HCT116 (cell line): ENCODE results near the gene GBF1. TPM values are rescaled to one million over a fixed set of nuclear protein-coding genes. Genes with fewer than 3 reads are reported as not detected.

ENCODE experiments used
- ATAC-seq: fragments of 200-7000 bp; cut with Tn5 transposase; 2 replicates; pipeline ENCODE4 v1.9.1; 2020; ENCODE audit warnings: mild to moderate bottlenecking, moderate library complexity
- BruUV-seq: library from RNA; stranded (reverse); fragments of 400-500 nt; replicated peaks from 2 replicates; lab custom pipeline; 2021; lab: Mats Ljungman, UMichigan
- CTCF ChIA-PET: fragments of 300-600 bp; sonication (Branson Sonifier 250); formaldehyde crosslinking; loops from one replicate; lab custom pipeline; 2021; ENCODE audit warnings: antibody characterized with exemption; lab: Charles Lee
- POLR2A ChIA-PET: fragments of 300-600, 350-600 bp; sonication (Branson Sonifier 250); formaldehyde crosslinking; loops from one replicate; lab custom pipeline; 2021; ENCODE audit warnings: antibody characterized with exemption; lab: Charles Lee
- RAD21 ChIA-PET, 2 experiments: fragments of 300-600 bp; sonication (Branson Sonifier 250); formaldehyde crosslinking; loops; one replicate each; lab custom pipeline; 2023; ENCODE audit warnings: low total read pairs in 2 of 2; ENCODE audit not compliant: uncharacterized antibody in 2 of 2, unreplicated experiment in 2 of 2, low non-redundant PET in 1 of 2; lab: Charles Lee
- DNase-seq: peaks from one replicate; pipeline ENCODE4 v3.0.0-alpha.2; 2010; ENCODE audit warnings: low read depth, low spot score
- H2AFZ ChIP-seq: fragments of 200-600 bp; shearing (Covaris generic), sonication (generic); 2 replicates; pipeline ENCODE4 v1.6.1; 2017; ENCODE audit warnings: low read depth, mixed run types, mixed read lengths, antibody characterized with exemption, low read length; ENCODE audit not compliant: poor library complexity, severe bottlenecking
- H3K27ac ChIP-seq: 2 replicates; pipeline ENCODE4 v1.5.1; 2012; ENCODE audit warnings: low read depth, low read length
- H3K27me3 ChIP-seq: fragments of 200-600 bp; sonication (generic); 2 replicates; pipeline ENCODE4 v1.6.1; 2016; ENCODE audit warnings: mixed run types, low read length, mixed read lengths; ENCODE audit not compliant: insufficient read depth
- H3K36me3 ChIP-seq, 2 experiments: fragments of 200-500 bp in 1 of 2; fragments of 200-600 bp in 1 of 2; sonication (Bioruptor generic) in 1 of 2; sonication (generic) in 1 of 2; 2 replicates each; pipeline versions ENCODE4 v1.5.1 to v1.6.1; 2014 to 2016; ENCODE audit warnings: low read length in 2 of 2, inconsistent platforms in 1 of 2, mixed read lengths in 1 of 2, mixed run types in 1 of 2; ENCODE audit not compliant: insufficient read depth in 2 of 2, control insufficient read depth in 1 of 2
- H3K4me1 ChIP-seq, 2 experiments: fragments of 200-600 bp in 1 of 2; sonication (generic) in 1 of 2; 2 replicates each; pipeline versions ENCODE4 v1.5.1 to v1.6.1; 2012 to 2017; ENCODE audit warnings: low read length in 2 of 2, inconsistent platforms in 1 of 2, mild to moderate bottlenecking in 1 of 2, mixed read lengths in 1 of 2, mixed run types in 1 of 2, moderate library complexity in 1 of 2; ENCODE audit not compliant: insufficient read depth in 2 of 2, control insufficient read depth in 1 of 2
- H3K4me2 ChIP-seq: fragments of 200-600 bp; sonication (generic); 2 replicates; pipeline ENCODE4 v1.6.1; 2017; ENCODE audit warnings: mixed run types, low read length, mixed read lengths
- H3K4me3 ChIP-seq, 2 experiments: fragments of 200-600 bp in 1 of 2; sonication (generic) in 1 of 2; replicated peaks in 1 of 2; 2 replicates each; pipeline ENCODE4 v1.5.1; 2011 to 2016; ENCODE audit warnings: low read length in 2 of 2, control low read depth in 1 of 2, low read depth in 1 of 2, mild to moderate bottlenecking in 1 of 2, mixed read lengths in 1 of 2, mixed run types in 1 of 2
- H3K79me2 ChIP-seq: fragments of 200-600 bp; sonication (generic); 2 replicates; pipeline ENCODE4 v1.6.1; 2017; ENCODE audit warnings: mild to moderate bottlenecking, mixed run types, low read length, moderate library complexity, mixed read lengths; ENCODE audit not compliant: insufficient read depth
- H3K9ac ChIP-seq: fragments of 200-600 bp; sonication (generic); 2 replicates; pipeline ENCODE4 v1.6.1; 2016; ENCODE audit warnings: low read length, mixed read lengths
- H3K9me2 ChIP-seq: fragments of 200-600 bp; sonication (generic), shearing (Covaris generic); 2 replicates; pipeline ENCODE4 v1.6.1; 2017; ENCODE audit warnings: mixed run types, mild to moderate bottlenecking, moderate library complexity; ENCODE audit not compliant: insufficient read depth
- H3K9me3 ChIP-seq, 2 experiments: fragments of 200-500 bp in 1 of 2; fragments of 200-600 bp in 1 of 2; sonication (Bioruptor generic) in 1 of 2; sonication (generic) in 1 of 2; 2 replicates each; pipeline ENCODE4 v1.6.1; 2014 to 2017; ENCODE audit warnings: low read length in 2 of 2, mixed read lengths in 2 of 2, inconsistent platforms in 1 of 2, low read depth in 1 of 2, mild to moderate bottlenecking in 1 of 2, mixed run types in 1 of 2, moderate library complexity in 1 of 2; ENCODE audit not compliant: control insufficient read depth in 1 of 2, insufficient read depth in 1 of 2
- H4K20me1 ChIP-seq: fragments of 200-600 bp; sonication (generic), shearing (Covaris generic); 2 replicates; pipeline ENCODE4 v1.6.1; 2017; ENCODE audit warnings: mixed run types, mild to moderate bottlenecking, moderate library complexity; ENCODE audit not compliant: insufficient read depth
- CBX3 ChIP-seq: IDR thresholded peaks from 2 replicates; pipeline ENCODE4 v1.6.1; 2012; ENCODE audit warnings: low read depth
- CEBPB ChIP-seq: IDR thresholded peaks from 2 replicates; pipeline ENCODE4 v1.6.1; 2012; ENCODE audit warnings: low read depth
- CTCF ChIP-seq, 3 experiments: fragments of 200-600 bp in 1 of 3; sonication (generic) in 1 of 3; IDR thresholded peaks in 2 of 3; conservative IDR thresholded peaks in 1 of 3; 2 replicates each; pipeline ENCODE4 v1.5.1; 2012 to 2017; ENCODE audit warnings: low read depth in 2 of 3, low read length in 2 of 3, antibody characterized with exemption in 1 of 3, borderline replicate concordance in 1 of 3, control low read depth in 1 of 3, mild to moderate bottlenecking in 1 of 3, mixed read lengths in 1 of 3, mixed run types in 1 of 3, moderate library complexity in 1 of 3; ENCODE audit not compliant: insufficient read depth in 1 of 3
- ELF1 ChIP-seq: IDR thresholded peaks from 2 replicates; pipeline ENCODE4 v1.6.1; 2012; ENCODE audit warnings: low read depth, borderline replicate concordance
- EZH2 ChIP-seq: fragments of 200-600 bp; sonication (generic); IDR thresholded peaks from 2 replicates; pipeline ENCODE4 v1.6.1; 2017; ENCODE audit warnings: antibody characterized with exemption, mixed run types
- FOSL1 ChIP-seq: IDR thresholded peaks from 2 replicates; pipeline ENCODE4 v1.6.1; 2012; ENCODE audit warnings: low read depth
- POLR2A ChIP-seq: IDR thresholded peaks from 2 replicates; pipeline ENCODE4 v1.7.0; 2011; ENCODE audit warnings: borderline replicate concordance; ENCODE audit not compliant: insufficient read depth, insufficient read length; ENCODE audit errors: extremely low read depth
- POLR2AphosphoS5 ChIP-seq: IDR thresholded peaks from 2 replicates; pipeline ENCODE4 v1.6.1; 2011; ENCODE audit warnings: mild to moderate bottlenecking, low read depth, low read length, moderate library complexity
- RAD21 ChIP-seq: IDR thresholded peaks from 2 replicates; pipeline ENCODE4 v1.6.1; 2012; ENCODE audit warnings: low read depth, mild to moderate bottlenecking
- SIN3A ChIP-seq: IDR thresholded peaks from 2 replicates; pipeline ENCODE4 v1.6.1; 2012; ENCODE audit warnings: low read depth
- SP1 ChIP-seq: IDR thresholded peaks from 2 replicates; pipeline ENCODE4 v1.6.1; 2012; ENCODE audit warnings: low read depth
- SRF ChIP-seq: IDR thresholded peaks from 2 replicates; pipeline ENCODE4 v1.6.1; 2012; ENCODE audit warnings: low read depth
- TCF7L2 ChIP-seq: IDR thresholded peaks from 2 replicates; pipeline ENCODE4 v1.7.0; 2011; ENCODE audit warnings: borderline replicate concordance, inconsistent platforms; ENCODE audit not compliant: insufficient read depth, insufficient read length; ENCODE audit errors: extremely low read depth
- YY1 ChIP-seq: IDR thresholded peaks from 2 replicates; pipeline ENCODE4 v1.6.1; 2011; ENCODE audit warnings: low read length, low read depth, moderate library complexity, mild to moderate bottlenecking; ENCODE audit not compliant: insufficient replicate concordance; ENCODE audit errors: extremely low read depth
- ZFX ChIP-seq: fragments of 450-650 bp; IDR thresholded peaks from 2 replicates; pipeline ENCODE4 v1.6.1; 2017
- ZNF274 ChIP-seq: fragments of 200-500 bp; sonication (Bioruptor generic); IDR thresholded peaks from 2 replicates; pipeline ENCODE4 v1.6.1; 2014; ENCODE audit warnings: mild to moderate bottlenecking, low read depth, low read length, inconsistent platforms
- intact Hi-C: fragments of 100-400 bp; cut with micrococcal nuclease; formaldehyde crosslinking; loops from 2 replicates; pipeline ENCODE4 v1.10.0; 2022
- total RNA-seq: library from RNA; stranded (reverse); gene quantifications from one replicate; pipeline ENCODE4 v1.2.1, GENCODE V29; 2021; ENCODE audit not compliant: unreplicated experiment
- TF ChIP-seq, protein P1 (sequence below): IDR thresholded peaks from 2 replicates; pipeline ENCODE4 v1.6.1; 2012; ENCODE audit warnings: low read depth

Gene GBF1
- total RNA-seq, 1 experiment from 2014 or later: 58.9 TPM

DNA sequence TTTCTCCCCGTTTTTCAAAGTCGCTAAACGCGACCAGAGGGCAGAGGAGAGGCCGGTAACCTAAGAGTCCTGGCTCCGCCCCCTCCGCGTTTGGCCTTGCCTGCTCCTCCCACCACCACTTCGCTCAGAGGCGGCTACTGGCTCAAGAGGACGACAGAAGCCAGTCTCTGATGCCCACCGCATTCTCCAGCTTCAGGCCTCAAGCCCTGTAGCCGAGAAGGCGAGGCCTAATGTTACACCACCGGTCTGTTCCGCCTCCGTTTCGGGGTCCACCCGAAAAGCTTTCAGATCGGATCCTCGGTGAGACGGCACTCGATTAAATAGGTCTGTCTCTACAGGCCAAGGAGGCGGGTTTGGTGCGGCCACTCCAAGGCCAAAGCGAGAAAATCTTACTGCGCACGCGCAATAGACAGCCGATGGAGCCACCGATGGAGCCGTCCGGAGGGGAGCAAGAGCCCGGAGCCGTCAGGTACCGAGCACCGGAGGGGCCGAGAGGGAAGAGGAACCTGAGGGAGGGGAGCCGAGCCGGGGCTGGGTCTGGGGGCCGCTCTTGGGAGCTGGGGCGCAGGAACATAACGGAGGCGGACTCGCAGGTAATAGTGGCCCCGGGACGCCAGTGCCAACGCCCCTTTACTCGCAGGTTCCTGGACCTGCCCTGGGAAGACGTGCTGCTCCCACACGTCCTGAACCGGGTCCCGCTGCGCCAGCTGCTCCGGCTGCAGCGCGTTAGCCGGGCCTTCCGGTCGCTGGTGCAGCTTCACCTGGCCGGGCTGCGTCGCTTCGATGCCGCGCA is 175.6 kb downstream of the GBF1 start, which contains the start of gene FBXL15:
Gene FBXL15 (plus strand): TSS at position 123 of the 793 bp plus-strand sequence. CDS start 294 bp downstream, at position 417.
- no TSS peak for BruUV-seq
- ATAC-seq (peak; percentile 71), DNase-seq (peak; percentile 99)
- Histone ChIP-seq H3K79me2 (peaks cover 11% of the 10 kb centered on the region), H3K27ac (peak within 1 kb of the TSS; percentile 77), H3K4me3 (peak within 1 kb of the TSS; percentile 87 to 94), H3K4me2 (peak within 1 kb of the TSS; percentile 93), H3K9me3 (no peaks in the 10 kb centered on the region), H3K9me2 (no peaks in the 10 kb centered on the region), H2AFZ (peak within 1 kb of the TSS; percentile 70), H3K9ac (peak within 1 kb of the TSS; percentile 87), H4K20me1 (no peaks in the 10 kb centered on the region), H3K36me3 (peaks cover 0 to 11% of the 10 kb centered on the region in 2 experiments; a peak in 1 of 4 replicates), H3K27me3 (no peaks in the 10 kb centered on the region), H3K4me1 (peaks cover 15 to 33% of the 10 kb centered on the region in 2 experiments; a peak in 3 of 4 replicates)
- ChIA-PET CTCF (interaction anchor here (1.0 to 4.7 kb wide), 16 partner anchors 11 to 818 kb away, joined by 3 to 98 read pairs (median 13); partner anchors contain the start of genes C10orf95, CUEDC2, ELOVL3 and NFKB2), POLR2A (interaction anchor here (1.0 to 4.2 kb wide), 14 partner anchors 10 to 251 kb away, joined by 3 to 47 read pairs (median 6); partner anchors contain the start of genes C10orf95, CUEDC2 and NFKB2), RAD21 (interaction anchor here (1.0 to 1.8 kb wide), 4 partner anchors 11 to 191 kb away, joined by 3 to 7 read pairs (median 6); partner anchors contain the start of genes ACTR1A (in 1 of the 2), CUEDC2 (in 1 of the 2) and NFKB2 (in 1 of the 2))
- TF ChIP-seq SIN3A (no peak), CTCF (IDR thresholded peaks at IDR 0.05 in 2 of 3, conservative IDR thresholded peaks at IDR 0.05 in 1 of 3; ENCODE audit: borderline replicate concordance in 1 of 3, insufficient read depth in 1 of 3, low read depth in 2 of 3, low read length in 2 of 3) (no peak), POLR2AphosphoS5 (peak; percentile 88), ZNF274 (no peak), RAD21 (no peak), EZH2 (no peak), POLR2A (peak; percentile 51), SP1 (no peak), CBX3 (no peak), SRF (no peak), YY1 (peak; percentile 85), FOSL1 (no peak), TCF7L2 (peak; percentile 88), ZFX (peak; percentile 99), ELF1 (no peak), CEBPB (no peak)
- TF ChIP-seq, protein P1, sequence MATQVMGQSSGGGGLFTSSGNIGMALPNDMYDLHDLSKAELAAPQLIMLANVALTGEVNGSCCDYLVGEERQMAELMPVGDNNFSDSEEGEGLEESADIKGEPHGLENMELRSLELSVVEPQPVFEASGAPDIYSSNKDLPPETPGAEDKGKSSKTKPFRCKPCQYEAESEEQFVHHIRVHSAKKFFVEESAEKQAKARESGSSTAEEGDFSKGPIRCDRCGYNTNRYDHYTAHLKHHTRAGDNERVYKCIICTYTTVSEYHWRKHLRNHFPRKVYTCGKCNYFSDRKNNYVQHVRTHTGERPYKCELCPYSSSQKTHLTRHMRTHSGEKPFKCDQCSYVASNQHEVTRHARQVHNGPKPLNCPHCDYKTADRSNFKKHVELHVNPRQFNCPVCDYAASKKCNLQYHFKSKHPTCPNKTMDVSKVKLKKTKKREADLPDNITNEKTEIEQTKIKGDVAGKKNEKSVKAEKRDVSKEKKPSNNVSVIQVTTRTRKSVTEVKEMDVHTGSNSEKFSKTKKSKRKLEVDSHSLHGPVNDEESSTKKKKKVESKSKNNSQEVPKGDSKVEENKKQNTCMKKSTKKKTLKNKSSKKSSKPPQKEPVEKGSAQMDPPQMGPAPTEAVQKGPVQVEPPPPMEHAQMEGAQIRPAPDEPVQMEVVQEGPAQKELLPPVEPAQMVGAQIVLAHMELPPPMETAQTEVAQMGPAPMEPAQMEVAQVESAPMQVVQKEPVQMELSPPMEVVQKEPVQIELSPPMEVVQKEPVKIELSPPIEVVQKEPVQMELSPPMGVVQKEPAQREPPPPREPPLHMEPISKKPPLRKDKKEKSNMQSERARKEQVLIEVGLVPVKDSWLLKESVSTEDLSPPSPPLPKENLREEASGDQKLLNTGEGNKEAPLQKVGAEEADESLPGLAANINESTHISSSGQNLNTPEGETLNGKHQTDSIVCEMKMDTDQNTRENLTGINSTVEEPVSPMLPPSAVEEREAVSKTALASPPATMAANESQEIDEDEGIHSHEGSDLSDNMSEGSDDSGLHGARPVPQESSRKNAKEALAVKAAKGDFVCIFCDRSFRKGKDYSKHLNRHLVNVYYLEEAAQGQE: no peak
- intact Hi-C loops: loop anchor here (2.0 to 5.0 kb wide), 2 partner anchors 41 to 58 kb away; no protein-coding TSS in a partner anchor
